Measurements from ENCODE around the gene SLFN13.

DNA sequence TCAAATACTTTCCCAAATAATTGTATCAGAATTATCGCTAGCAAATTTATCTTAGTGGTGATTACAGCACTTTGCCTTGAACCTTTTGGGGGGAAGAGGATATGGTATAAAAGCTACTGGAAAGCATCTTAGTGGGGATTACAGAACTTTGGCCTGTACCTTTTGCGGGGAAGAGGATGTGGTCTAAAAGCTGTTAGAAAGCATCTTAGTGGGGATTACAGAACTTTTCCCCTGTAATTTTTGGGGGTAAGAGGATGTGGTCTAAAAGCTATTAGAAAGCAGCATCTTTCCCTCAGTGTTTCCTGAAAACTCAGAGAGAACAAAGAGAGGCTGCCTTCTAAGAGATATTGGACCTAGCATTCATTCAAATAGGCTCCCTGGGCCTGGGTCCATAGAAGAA is 20.3 kb downstream of the SLFN13 start:
- TF ChIP-seq, protein P1, sequence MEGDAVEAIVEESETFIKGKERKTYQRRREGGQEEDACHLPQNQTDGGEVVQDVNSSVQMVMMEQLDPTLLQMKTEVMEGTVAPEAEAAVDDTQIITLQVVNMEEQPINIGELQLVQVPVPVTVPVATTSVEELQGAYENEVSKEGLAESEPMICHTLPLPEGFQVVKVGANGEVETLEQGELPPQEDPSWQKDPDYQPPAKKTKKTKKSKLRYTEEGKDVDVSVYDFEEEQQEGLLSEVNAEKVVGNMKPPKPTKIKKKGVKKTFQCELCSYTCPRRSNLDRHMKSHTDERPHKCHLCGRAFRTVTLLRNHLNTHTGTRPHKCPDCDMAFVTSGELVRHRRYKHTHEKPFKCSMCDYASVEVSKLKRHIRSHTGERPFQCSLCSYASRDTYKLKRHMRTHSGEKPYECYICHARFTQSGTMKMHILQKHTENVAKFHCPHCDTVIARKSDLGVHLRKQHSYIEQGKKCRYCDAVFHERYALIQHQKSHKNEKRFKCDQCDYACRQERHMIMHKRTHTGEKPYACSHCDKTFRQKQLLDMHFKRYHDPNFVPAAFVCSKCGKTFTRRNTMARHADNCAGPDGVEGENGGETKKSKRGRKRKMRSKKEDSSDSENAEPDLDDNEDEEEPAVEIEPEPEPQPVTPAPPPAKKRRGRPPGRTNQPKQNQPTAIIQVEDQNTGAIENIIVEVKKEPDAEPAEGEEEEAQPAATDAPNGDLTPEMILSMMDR (IDR thresholded peaks at IDR 0.05 in 2 of 3, conservative IDR thresholded peaks at IDR 0.05 in 1 of 3; ENCODE audit: insufficient read depth in 2 of 3, low read depth in 1 of 3, low read length in 3 of 3), result no peak
- no peak for TF ChIP-seq NR2C1 (IDR thresholded peaks at IDR 0.05)
- TF ChIP-seq NR2C1 (tag; IDR thresholded peaks at IDR 0.05), result no peak
- TF ChIP-seq, protein P2, sequence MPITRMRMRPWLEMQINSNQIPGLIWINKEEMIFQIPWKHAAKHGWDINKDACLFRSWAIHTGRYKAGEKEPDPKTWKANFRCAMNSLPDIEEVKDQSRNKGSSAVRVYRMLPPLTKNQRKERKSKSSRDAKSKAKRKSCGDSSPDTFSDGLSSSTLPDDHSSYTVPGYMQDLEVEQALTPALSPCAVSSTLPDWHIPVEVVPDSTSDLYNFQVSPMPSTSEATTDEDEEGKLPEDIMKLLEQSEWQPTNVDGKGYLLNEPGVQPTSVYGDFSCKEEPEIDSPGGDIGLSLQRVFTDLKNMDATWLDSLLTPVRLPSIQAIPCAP (CRISPR knock-in tag; IDR thresholded peaks at IDR 0.05; ENCODE audit: borderline replicate concordance), result no peak
- no peak for TF ChIP-seq SMAD3 (CRISPR knock-in tag; conservative IDR thresholded peaks at IDR 0.05)
- TF ChIP-seq, protein P3, sequence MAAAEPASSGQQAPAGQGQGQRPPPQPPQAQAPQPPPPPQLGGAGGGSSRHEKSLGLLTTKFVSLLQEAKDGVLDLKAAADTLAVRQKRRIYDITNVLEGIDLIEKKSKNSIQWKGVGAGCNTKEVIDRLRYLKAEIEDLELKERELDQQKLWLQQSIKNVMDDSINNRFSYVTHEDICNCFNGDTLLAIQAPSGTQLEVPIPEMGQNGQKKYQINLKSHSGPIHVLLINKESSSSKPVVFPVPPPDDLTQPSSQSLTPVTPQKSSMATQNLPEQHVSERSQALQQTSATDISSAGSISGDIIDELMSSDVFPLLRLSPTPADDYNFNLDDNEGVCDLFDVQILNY (CRISPR knock-in tag; IDR thresholded peaks at IDR 0.05), result no peak
- no peak for TF ChIP-seq ZNF384 (IDR thresholded peaks at IDR 0.05; ENCODE audit: low read depth, low read length)
- no peak for TF ChIP-seq MAFF (IDR thresholded peaks at IDR 0.05; ENCODE audit: low read length)
- TF ChIP-seq, protein P4, sequence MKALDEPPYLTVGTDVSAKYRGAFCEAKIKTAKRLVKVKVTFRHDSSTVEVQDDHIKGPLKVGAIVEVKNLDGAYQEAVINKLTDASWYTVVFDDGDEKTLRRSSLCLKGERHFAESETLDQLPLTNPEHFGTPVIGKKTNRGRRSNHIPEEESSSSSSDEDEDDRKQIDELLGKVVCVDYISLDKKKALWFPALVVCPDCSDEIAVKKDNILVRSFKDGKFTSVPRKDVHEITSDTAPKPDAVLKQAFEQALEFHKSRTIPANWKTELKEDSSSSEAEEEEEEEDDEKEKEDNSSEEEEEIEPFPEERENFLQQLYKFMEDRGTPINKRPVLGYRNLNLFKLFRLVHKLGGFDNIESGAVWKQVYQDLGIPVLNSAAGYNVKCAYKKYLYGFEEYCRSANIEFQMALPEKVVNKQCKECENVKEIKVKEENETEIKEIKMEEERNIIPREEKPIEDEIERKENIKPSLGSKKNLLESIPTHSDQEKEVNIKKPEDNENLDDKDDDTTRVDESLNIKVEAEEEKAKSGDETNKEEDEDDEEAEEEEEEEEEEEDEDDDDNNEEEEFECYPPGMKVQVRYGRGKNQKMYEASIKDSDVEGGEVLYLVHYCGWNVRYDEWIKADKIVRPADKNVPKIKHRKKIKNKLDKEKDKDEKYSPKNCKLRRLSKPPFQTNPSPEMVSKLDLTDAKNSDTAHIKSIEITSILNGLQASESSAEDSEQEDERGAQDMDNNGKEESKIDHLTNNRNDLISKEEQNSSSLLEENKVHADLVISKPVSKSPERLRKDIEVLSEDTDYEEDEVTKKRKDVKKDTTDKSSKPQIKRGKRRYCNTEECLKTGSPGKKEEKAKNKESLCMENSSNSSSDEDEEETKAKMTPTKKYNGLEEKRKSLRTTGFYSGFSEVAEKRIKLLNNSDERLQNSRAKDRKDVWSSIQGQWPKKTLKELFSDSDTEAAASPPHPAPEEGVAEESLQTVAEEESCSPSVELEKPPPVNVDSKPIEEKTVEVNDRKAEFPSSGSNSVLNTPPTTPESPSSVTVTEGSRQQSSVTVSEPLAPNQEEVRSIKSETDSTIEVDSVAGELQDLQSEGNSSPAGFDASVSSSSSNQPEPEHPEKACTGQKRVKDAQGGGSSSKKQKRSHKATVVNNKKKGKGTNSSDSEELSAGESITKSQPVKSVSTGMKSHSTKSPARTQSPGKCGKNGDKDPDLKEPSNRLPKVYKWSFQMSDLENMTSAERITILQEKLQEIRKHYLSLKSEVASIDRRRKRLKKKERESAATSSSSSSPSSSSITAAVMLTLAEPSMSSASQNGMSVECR (CRISPR knock-in tag; IDR thresholded peaks at IDR 0.05), result no peak
- TF ChIP-seq, protein P5, sequence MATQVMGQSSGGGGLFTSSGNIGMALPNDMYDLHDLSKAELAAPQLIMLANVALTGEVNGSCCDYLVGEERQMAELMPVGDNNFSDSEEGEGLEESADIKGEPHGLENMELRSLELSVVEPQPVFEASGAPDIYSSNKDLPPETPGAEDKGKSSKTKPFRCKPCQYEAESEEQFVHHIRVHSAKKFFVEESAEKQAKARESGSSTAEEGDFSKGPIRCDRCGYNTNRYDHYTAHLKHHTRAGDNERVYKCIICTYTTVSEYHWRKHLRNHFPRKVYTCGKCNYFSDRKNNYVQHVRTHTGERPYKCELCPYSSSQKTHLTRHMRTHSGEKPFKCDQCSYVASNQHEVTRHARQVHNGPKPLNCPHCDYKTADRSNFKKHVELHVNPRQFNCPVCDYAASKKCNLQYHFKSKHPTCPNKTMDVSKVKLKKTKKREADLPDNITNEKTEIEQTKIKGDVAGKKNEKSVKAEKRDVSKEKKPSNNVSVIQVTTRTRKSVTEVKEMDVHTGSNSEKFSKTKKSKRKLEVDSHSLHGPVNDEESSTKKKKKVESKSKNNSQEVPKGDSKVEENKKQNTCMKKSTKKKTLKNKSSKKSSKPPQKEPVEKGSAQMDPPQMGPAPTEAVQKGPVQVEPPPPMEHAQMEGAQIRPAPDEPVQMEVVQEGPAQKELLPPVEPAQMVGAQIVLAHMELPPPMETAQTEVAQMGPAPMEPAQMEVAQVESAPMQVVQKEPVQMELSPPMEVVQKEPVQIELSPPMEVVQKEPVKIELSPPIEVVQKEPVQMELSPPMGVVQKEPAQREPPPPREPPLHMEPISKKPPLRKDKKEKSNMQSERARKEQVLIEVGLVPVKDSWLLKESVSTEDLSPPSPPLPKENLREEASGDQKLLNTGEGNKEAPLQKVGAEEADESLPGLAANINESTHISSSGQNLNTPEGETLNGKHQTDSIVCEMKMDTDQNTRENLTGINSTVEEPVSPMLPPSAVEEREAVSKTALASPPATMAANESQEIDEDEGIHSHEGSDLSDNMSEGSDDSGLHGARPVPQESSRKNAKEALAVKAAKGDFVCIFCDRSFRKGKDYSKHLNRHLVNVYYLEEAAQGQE (IDR thresholded peaks at IDR 0.05; ENCODE audit: borderline replicate concordance), result no peak
- TF ChIP-seq, protein P5 (CRISPR knock-in tag; IDR thresholded peaks at IDR 0.05; ENCODE audit: low read depth), result no peak
- TF ChIP-seq PCBP1 (IDR thresholded peaks at IDR 0.05; ENCODE audit: low read depth, low read length, poor library complexity, severe bottlenecking), result no peak

Measured in K562 (cell line).